HG02981 (cell line): Measurements from ENCODE around the gene LARP6.
"Not testable (repeated sequence)": the region's sequence is repeated elsewhere in the genome, so short reads cannot be mapped to it uniquely, and the experiment has no call there.

Source experiments
- ATAC-seq: cut with Tn5 transposase; IDR thresholded peaks from one replicate; pipeline ENCODE4 v1.9.1; 2021; ENCODE audit warnings: mild to moderate bottlenecking, moderate library complexity; ENCODE audit not compliant: unreplicated experiment

LARP6 gene

DNA sequence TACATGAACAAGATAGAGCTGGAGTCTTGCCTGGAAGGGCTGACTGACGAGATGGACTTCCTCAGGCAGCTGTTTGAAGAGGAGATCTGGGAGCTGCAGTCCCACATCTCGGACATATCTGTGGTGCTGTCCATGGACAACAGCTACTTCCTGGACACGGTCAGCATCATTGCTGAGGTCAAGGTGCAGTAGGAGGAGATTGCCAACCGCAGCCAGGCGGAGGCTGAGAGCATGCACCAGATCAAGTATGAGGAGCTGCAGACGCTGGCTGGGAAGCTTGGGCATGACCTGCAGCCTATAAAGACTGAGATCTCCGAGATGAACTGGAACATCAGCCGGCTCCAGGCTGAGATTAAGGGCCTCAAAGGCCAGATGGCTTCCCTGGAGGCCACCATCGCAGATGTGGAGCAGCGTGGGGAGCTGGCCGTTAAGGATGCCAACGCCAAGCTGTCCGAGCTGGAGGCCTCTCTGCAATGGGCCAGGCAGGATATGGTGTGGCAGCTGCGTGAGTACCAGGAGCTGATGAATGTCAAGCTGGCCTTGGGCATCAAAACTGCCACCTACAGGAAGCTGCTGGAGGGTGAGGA lies 5.5 kb upstream of the LARP6 start:
- no peak for ATAC-seq

DNA sequence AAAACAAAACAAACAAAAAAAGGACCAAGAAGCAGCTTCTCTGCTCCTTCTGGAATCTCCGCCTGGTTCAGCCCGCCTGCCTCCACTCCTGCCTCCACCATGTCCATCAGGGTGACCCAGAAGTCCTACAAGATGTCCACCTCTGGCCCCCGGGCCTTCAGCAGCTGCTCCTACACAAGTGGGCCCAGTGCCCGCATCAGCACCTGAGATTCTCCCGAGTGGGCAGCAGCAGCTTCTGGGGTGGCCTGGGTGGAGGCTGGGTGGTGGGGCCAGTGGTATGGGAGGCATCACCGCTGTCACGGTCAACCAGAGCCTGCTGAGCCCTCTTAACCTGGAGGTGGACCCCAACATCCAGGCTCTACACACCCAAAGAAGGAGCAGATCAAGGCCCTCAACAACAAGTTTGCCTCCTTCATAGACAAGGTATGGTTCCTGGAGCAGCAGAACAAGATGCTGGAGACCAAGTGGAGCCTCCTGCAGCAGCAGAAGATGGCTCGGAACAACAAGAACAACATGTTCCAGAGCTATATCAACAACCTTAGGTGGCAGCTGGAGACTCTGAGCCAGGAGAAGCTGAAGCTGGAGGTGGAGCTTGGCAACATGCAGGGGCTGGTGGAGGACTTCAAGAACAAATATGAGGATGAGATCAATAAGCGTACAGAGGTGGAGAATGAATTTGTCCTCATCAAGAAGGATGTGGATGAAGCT lies 4.8 kb upstream of the LARP6 start:
- not testable (repeated sequence) for ATAC-seq

DNA sequence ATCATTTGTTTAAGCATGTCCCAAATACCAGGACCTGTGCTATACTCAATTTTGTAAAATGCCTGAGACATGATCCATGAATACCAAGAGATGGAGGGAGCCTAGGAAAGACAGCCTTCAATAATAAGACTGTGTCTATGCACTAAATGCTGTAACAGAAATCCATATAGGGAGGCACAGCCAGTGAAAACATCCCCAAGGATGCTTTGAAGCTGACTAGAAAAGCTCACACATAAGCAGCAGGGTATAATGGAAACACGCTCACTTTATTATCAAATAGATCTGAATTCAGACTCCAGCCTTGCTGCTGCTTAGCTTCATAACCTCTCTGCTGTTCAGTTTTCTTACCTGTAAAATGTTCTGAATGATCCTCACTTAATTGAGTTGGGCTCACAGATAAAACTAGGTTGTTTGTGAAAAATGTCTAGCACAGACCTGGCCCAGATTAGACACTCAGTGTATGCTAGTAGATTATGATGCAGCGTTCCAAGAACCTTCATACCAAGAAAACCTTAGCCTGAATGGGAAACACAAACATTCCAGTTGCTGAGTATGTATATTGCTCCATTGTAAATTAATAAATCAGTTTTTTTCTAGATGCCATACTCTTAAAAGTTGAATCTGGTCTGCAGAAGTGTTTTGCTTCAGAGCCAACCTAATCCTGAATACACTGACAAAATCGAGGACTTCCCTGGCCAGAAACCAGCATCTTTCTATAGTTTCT lies 3.8 kb upstream of the LARP6 start:
- ATAC-seq, result no peak

- no peak for ATAC-seq
Observed at GRCh38 chr15:70856884-70857561, 3.1 kb upstream of the LARP6 start.

DNA sequence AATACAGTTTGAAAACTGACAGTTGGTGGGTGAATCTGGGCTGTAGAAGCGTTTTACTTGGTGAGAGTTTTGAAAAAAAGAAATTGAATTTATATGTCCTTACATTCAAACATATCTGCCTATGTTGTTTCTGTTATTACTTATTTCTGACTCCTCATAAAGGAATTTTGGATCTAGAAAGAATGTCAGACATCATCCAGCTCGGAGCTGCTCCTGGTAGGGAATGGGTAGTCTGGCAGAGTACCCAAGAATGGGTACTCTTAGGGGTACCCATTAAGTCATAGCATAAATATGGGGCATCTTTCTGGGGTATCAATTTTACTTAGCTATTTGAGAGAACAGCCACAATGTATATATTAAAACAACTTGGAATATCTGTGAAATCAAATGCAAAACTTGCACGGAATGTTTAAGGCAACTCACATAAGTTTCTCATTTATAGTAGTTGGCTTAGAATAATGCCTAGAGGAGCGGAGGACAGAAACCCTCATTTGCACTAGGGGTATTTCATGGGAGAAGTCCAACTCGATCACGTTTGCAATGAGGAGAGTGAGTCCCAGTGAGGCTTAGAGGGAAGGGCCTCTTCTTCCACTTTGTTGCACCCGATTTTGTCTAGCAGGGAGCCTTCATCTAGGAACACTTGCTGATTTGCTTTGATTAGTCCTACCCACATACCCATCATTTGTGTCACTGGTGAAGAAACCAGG lies 2.4 kb upstream of the LARP6 start:
- no peak for ATAC-seq

- ATAC-seq, result no peak
Observed at GRCh38 chr15:70855764-70856163, 1.8 kb upstream of the LARP6 start.

DNA sequence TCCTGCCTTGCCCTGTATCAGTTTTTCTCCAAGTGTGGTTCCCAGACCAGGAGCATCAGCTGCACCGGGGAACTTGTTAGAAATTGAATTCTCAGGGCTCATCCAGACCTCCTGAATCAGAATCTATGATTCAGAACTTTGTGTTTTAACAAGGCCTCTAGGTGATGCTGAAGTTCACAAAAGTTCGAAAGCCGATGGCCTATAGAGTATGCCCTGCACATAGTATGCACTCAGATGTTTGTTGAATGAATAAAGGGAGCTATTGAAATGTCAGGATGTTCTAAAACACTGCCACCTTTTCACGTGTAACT lies 664 bp upstream of the LARP6 start:
- ATAC-seq, result no peak

DNA sequence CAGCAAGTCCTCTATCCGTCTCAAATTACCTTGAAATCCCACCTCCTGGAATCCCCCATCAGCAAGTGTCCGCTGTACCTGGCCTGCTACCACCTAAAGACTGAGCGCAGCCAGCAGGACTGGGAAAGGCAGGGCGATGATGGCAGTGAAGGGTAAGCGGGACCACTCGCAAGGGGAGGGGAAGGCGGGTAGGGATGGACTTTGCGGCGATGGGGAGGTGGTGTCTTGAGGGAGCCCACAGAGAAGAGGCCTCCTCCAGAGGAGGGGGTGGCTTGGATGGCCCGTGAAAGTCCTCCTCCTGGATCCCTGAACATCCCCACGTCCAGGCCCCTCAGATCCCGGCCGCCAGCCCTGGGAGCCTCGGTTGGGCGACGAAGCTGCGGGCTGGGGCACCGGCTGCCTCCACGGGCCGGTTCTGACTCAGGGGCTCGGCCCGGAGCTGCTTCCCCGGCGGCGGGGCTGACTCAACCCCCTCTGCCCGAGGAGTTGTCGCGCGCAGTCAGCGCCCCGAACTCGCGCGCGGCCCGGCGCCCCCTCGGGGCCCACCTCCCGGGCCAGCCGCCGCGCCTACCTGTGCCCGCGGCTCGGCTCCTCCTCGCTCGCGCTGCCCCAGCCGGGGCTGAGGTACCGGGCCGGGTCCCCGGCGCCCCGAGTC lies 512 bp downstream of the LARP6 start:
- no peak for ATAC-seq

- ATAC-seq, result no peak
Observed at GRCh38 chr15:70852501-70853317, 1.2 kb downstream of the LARP6 start.

GRCh38 chr15:70851889-70852288 lies 2.1 kb downstream of the LARP6 start:
- no peak for ATAC-seq

DNA sequence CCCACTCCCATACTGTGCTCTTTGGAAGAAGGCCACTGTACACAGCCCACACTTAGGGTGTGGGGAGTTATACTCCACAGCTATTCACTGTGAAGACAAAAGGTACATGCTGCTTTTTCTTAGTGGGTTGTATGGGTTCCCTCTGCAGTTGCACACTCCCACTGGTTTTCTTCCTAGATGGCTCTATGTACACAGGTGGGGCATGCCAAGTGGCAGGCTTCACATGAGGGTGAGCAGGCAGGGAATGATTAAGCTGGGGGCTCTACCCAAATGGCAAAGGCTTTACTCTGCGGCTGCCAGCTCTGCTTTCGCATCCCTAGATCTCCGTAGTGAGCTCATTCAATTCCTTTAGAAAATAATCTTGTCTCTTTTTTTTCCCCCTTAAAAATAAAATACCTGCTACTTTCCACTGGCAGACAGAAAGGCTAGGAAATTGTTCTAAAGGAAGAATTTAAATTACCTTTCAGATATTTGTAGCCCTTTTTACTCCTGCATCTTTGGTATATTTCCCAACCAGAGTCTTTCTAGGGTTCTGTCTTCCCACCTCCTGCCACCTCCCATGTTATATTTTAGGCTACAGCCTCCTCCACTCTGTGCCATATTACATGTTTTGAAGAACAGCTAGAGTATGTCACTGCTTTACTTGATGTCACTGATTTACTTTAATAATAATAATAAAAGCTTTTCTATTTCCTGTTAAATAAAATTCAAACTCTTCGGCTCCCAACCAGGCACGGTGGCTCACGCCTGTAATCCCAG lies 8.2 kb downstream of the LARP6 start:
- ATAC-seq, result no peak

- ATAC-seq, result no peak
Observed at GRCh38 chr15:70837476-70837875, 16.5 kb downstream of the LARP6 start.

DNA sequence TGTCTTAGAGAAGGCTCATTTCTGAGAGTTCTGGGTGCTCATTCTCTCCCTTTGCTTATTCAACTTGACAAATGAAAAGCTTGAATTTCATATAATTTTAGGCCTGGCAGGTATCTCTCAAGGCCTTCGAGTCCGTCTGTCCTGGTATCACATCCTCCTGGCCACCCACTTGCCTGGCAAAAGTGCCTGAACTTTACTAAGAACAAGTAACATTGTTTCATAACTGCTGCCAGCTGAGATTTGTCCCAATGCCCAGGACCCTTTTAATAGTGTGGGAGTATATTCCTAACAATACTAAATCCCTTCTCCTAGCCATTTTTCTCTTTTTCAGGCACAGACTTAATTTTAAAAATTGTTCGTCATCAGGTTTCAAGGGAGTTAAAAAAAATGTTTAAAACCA lies 18.1 kb downstream of the LARP6 start:
- no peak for ATAC-seq

DNA sequence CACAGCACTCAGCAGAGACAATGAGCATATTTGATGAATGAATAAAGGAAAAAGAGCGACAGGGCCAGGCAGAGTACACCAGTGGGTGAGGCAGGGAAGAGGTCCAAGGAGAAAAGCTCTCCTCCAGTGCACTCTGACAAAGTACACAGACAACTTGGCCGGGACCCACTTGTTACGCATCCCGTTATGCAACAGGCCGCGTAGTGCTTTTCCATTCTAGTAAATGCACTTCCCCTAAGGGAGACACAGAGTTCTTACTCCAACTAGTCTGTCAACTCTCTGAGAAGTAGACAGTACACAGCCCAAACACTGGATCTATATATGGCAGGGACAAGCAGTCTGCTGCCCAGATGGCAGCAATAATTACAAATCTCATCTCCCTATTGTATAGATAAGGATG lies 18.5 kb downstream of the LARP6 start:
- no peak for ATAC-seq

DNA sequence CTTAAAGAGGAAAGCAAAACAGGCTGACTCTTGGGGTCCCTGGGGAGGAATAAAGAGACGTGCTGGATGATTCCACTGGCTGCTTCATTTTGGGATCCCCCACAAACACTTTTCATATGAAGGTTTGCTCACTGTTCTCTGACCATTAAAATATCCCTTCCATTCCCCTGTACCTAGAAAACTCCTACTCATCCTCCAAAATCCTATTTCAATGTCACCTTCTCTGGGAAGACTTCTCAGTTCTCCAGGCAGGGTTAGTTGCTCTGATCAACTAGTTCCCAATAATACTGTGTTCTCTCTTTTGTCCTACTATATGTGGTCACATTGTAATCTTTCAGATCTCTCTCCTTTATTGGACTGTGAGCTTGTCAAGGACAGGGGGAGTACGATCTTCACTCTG lies 19.0 kb downstream of the LARP6 start:
- no peak for ATAC-seq

DNA sequence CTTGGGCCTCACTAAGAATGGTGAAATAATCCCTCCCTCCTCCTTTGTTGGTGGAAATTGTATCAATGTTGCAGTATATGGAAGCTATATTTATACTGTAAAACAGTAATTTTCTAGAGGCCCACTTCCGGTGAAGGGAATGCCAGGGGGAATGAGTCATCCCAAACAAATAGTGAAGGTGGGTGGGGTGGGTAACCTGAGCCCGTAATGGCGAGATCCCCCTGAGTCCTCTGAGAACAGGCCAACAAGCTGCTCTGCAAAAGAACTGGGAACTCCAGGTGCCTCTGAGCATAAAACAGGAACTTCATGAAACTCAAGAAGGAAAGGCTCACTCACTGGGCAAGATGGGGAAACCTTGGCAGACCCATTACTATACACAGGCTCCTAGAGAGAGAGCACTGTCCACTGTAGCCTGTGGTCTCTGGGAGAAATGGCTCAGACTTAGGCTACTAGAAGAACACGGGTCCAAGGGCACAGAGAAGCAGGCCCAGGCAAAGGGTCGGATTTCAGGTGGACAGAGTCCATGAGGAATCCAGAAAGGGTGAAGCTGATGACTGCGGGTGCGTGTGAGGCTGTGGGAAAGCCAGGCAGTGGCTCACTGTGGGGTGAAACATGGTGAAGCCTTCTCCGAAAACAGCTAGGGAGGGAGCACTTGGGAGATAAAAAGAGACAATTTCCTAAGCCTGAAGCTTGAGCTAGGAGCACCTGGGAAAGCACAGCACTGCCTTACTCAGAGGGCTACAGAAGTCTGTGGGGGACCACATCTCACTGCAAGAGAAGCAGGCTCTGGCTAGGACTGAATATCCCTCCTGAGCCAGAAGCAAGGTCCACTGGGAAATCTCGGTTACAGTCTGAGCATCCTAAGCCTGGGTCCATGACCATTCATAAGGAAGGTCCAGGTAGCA lies 19.8 kb downstream of the LARP6 start:
- no peak for ATAC-seq

DNA sequence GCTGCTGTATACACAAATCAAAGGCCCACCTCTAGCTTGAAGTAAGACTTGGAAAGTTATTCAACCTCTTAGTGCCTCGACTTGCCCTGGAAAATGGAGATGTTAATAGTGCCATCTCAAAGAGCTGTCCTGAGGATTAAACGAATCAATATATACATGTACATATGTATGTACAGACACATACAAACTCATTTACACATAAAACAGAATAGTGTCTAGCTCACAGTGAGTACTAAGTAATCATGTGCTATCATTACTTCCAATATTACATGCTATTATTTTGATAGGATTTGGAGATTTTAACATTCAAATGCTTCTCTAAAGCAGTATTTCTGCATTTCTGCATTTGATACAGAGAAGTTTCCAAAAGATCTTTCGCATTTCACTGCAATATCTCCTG lies 20.5 kb downstream of the LARP6 start:
- ATAC-seq, result no peak

GRCh38 chr15:70832176-70832575 lies 21.8 kb downstream of the LARP6 start:
- ATAC-seq, result no peak
